Measurements from ENCODE around the gene YY1.
A peak's percentile ranks its signal among the peaks of the same experiment; 100 is the strongest.

DNA sequence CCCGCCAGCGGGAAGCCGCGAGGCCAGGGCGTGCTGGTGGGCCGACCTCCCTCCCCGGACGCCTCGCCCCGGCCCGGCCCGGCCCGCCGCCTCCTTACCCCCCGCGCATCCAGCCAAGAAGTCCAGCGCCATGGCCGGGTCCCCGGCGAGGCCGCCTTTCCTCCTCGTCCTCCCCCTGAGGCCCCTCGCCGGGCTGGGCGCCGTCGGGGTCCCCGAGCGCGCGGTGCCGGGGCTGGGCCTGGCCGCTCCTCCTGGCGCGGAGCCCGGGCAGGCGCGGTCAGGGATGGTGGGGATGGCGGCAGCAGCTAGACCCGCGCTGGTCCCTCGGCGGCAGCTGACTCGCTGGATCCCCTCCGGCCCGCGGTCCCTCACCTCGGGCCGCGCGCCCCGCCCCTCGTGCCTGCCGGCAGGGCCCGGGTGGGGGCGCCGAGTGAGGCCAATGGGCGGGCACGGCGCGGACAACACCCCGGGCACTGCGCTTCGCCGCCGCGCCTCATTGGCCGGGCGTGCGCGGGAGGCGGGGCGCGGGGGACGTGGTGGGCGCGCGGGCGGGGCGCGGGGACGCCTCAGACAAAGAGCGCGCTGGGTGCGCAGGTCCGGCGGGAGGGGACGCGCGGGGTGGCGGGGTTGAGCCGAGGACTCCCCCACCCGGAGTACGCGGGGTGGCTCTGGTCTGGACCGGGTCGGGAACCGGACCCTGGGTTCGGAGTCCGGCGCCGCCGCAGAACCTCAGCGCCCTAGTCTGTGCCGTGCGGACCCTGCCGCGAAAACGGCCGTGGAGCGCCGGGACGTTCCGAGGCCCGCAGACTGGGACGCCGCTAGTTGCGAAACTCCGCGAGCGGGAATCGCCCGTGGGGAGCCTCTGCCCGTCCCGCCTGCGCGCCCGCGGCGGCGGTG, 67.4 kb downstream of the YY1 start, which contains the start of gene SLC25A29:
- TF ChIP-seq, protein P1, sequence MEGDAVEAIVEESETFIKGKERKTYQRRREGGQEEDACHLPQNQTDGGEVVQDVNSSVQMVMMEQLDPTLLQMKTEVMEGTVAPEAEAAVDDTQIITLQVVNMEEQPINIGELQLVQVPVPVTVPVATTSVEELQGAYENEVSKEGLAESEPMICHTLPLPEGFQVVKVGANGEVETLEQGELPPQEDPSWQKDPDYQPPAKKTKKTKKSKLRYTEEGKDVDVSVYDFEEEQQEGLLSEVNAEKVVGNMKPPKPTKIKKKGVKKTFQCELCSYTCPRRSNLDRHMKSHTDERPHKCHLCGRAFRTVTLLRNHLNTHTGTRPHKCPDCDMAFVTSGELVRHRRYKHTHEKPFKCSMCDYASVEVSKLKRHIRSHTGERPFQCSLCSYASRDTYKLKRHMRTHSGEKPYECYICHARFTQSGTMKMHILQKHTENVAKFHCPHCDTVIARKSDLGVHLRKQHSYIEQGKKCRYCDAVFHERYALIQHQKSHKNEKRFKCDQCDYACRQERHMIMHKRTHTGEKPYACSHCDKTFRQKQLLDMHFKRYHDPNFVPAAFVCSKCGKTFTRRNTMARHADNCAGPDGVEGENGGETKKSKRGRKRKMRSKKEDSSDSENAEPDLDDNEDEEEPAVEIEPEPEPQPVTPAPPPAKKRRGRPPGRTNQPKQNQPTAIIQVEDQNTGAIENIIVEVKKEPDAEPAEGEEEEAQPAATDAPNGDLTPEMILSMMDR (IDR thresholded peaks at IDR 0.05), result no peak
- TF ChIP-seq POLR2A (IDR thresholded peaks at IDR 0.05), result peak in 2 of 4 donors; percentile 86 to 88

Measured in esophagus squamous epithelium (tissue), 4 donors.